HUES48 (cell line): ENCODE results near the gene HNRNPCL1.
"Not testable (repeated sequence)": the region's sequence is repeated elsewhere in the genome, so short reads cannot be mapped to it uniquely, and the experiment has no call there.

Experiments
- H3K27ac ChIP-seq: one replicate; pipeline ENCODE4 v1.7.0; 2013; ENCODE audit warnings: low read depth, low read length, inconsistent platforms
- H3K27me3 ChIP-seq: 2 replicates; pipeline ENCODE4 v1.6.1; 2013; ENCODE audit warnings: mild to moderate bottlenecking, low read length; ENCODE audit not compliant: control insufficient read depth, insufficient read depth
- H3K36me3 ChIP-seq: 2 replicates; pipeline ENCODE4 v1.6.1; 2013; ENCODE audit warnings: low read length; ENCODE audit not compliant: control insufficient read depth, insufficient read depth
- H3K4me1 ChIP-seq: 2 replicates; pipeline ENCODE4 v1.6.1; 2013; ENCODE audit warnings: mild to moderate bottlenecking, low read length; ENCODE audit not compliant: control insufficient read depth, insufficient read depth
- H3K4me3 ChIP-seq: 2 replicates; pipeline ENCODE4 v1.5.1; 2013; ENCODE audit warnings: mild to moderate bottlenecking, low read depth, low read length
- H3K9ac ChIP-seq: 2 replicates; pipeline ENCODE4 v1.6.1; 2013; ENCODE audit warnings: mild to moderate bottlenecking, low read depth, low read length, moderate library complexity
- H3K9me3 ChIP-seq: 2 replicates; pipeline ENCODE4 v1.6.1; 2013; ENCODE audit warnings: low read length; ENCODE audit not compliant: control insufficient read depth, insufficient read depth

Gene HNRNPCL1

GRCh38 chr1:12848620-12849019, at the start of gene HNRNPCL1:
TSS of gene HNRNPCL1 (minus strand) at chr1:12848720. CDS start at chr1:12848289, 431 bp downstream.
- H3K4me1 ChIP-seq, H3K27me3 ChIP-seq, H3K9ac ChIP-seq, H3K36me3 ChIP-seq, H3K4me3 ChIP-seq, H3K27ac ChIP-seq: not testable (repeated sequence)
- peaks cover 49% of the 10 kb centered on the region for H3K9me3 ChIP-seq

GRCh38 chr1:12898170-12898569, 49.6 kb upstream of the HNRNPCL1 start, which contains the start of gene PRAMEF10:
TSS of gene PRAMEF10 (minus strand) at chr1:12898270. CDS start at chr1:12895847, 2,423 bp downstream.
- H3K9ac ChIP-seq, H3K36me3 ChIP-seq, H3K4me3 ChIP-seq, H3K4me1 ChIP-seq, H3K27ac ChIP-seq, H3K9me3 ChIP-seq, H3K27me3 ChIP-seq: not testable (repeated sequence)

- H3K27ac ChIP-seq, H3K4me1 ChIP-seq, H3K4me3 ChIP-seq, H3K9me3 ChIP-seq, H3K27me3 ChIP-seq, H3K9ac ChIP-seq, H3K36me3 ChIP-seq: not testable (repeated sequence)
These were observed 37.6 kb upstream of the HNRNPCL1 start, which contains the start of gene PRAMEF4 for GRCh38 chr1:12886101-12886500. TSS of gene PRAMEF4 (minus strand) at chr1:12886201. CDS start at chr1:12883394, 2,807 bp downstream.

GRCh38 chr1:12878453-12878852, 29.9 kb upstream of the HNRNPCL1 start:
- H3K4me1 ChIP-seq, H3K27me3 ChIP-seq, H3K4me3 ChIP-seq, H3K9me3 ChIP-seq, H3K27ac ChIP-seq, H3K36me3 ChIP-seq, H3K9ac ChIP-seq: not testable (repeated sequence)

GRCh38 chr1:12863131-12863880, 14.8 kb upstream of the HNRNPCL1 start:
- H3K27ac ChIP-seq, result not testable (repeated sequence)

GRCh38 chr1:12856786-12857185, 8.3 kb upstream of the HNRNPCL1 start, which contains the start of gene PRAMEF2:
TSS of gene PRAMEF2 (plus strand) at chr1:12857086. CDS start at chr1:12859010, 1,924 bp downstream.
- H3K9ac ChIP-seq, H3K4me1 ChIP-seq, H3K27ac ChIP-seq, H3K36me3 ChIP-seq, H3K27me3 ChIP-seq, H3K4me3 ChIP-seq: not testable (repeated sequence)
- peaks cover 41% of the 10 kb centered on the region for H3K9me3 ChIP-seq

More at GRCh38 chr1:12863131-12863880, 14.8 kb upstream of the HNRNPCL1 start:
- peaks cover 16% of the 10 kb centered on the region for H3K9me3 ChIP-seq
- not testable (repeated sequence) for H3K4me1 ChIP-seq, H3K27me3 ChIP-seq, H3K36me3 ChIP-seq, H3K9ac ChIP-seq, H3K4me3 ChIP-seq

GRCh38 chr1:12851779-12852178, 3.3 kb upstream of the HNRNPCL1 start:
- Histone ChIP-seq H3K4me1 (no peaks in the 10 kb centered on the region), H3K27me3 (no peaks in the 10 kb centered on the region), H3K9ac (no peak overlapping the region), H3K27ac (no peak overlapping the region), H3K36me3 (no peaks in the 10 kb centered on the region), H3K9me3 (peaks cover 57% of the 10 kb centered on the region), H3K4me3 (no peak overlapping the region)

GRCh38 chr1:12833251-12833650, 15.3 kb downstream of the HNRNPCL1 start:
- H3K27me3 ChIP-seq, H3K4me1 ChIP-seq, H3K27ac ChIP-seq, H3K4me3 ChIP-seq, H3K36me3 ChIP-seq, H3K9ac ChIP-seq: not testable (repeated sequence)
- H3K9me3 ChIP-seq, result peaks cover 26% of the 10 kb centered on the region

- H3K36me3 ChIP-seq, H3K4me1 ChIP-seq, H3K4me3 ChIP-seq, H3K27ac ChIP-seq, H3K27me3 ChIP-seq, H3K9ac ChIP-seq: not testable (repeated sequence)
- H3K9me3 ChIP-seq, result peaks cover 15% of the 10 kb centered on the region
These were observed 17.2 kb downstream of the HNRNPCL1 start, which contains the start of gene PRAMEF11 for GRCh38 chr1:12831310-12831709. TSS of gene PRAMEF11 (minus strand) at chr1:12831410. CDS start at chr1:12828789, 2,621 bp downstream.

GRCh38 chr1:12819061-12819460, 29.5 kb downstream of the HNRNPCL1 start:
- not testable (repeated sequence) for H3K36me3 ChIP-seq, H3K4me1 ChIP-seq, H3K4me3 ChIP-seq, H3K9ac ChIP-seq, H3K9me3 ChIP-seq, H3K27me3 ChIP-seq, H3K27ac ChIP-seq

- H3K4me1 ChIP-seq, result no peaks in the 10 kb centered on the region
- H3K36me3 ChIP-seq, result no peaks in the 10 kb centered on the region
- H3K27me3 ChIP-seq, result no peaks in the 10 kb centered on the region
- H3K9me3 ChIP-seq, result peaks cover 55% of the 10 kb centered on the region
- H3K4me3 ChIP-seq, result no peak overlapping the region
- no peak overlapping the region for H3K27ac ChIP-seq
- H3K9ac ChIP-seq, result no peak overlapping the region
These were observed 37.1 kb downstream of the HNRNPCL1 start for GRCh38 chr1:12811409-12811784.
